ENCODE measurements around the gene CTLA4.

Gene CTLA4

GRCh38 chr2:203892207-203892606 is 24.6 kb downstream of the CTLA4 start:
- no peak for TF ChIP-seq CTCF (IDR thresholded peaks at IDR 0.05; ENCODE audit: borderline replicate concordance, control extremely low read depth, extremely low read depth, insufficient read depth, missing control alignments)
- DNase-seq (ENCODE audit: low spot score), result no peak
- in situ Hi-C loops (cut with MboI; ENCODE audit: low sequenced_read_pairs, unreplicated experiment), result no loop called here

- DNase-seq (ENCODE audit: low spot score), result no peak
- TF ChIP-seq CTCF (IDR thresholded peaks at IDR 0.05; ENCODE audit: borderline replicate concordance, control extremely low read depth, extremely low read depth, insufficient read depth, missing control alignments), result no peak
- in situ Hi-C loops (cut with MboI; ENCODE audit: low sequenced_read_pairs, unreplicated experiment), result no loop called here
Observed at GRCh38 chr2:203893401-203893800, 25.8 kb downstream of the CTLA4 start.

- TF ChIP-seq CTCF (IDR thresholded peaks at IDR 0.05; ENCODE audit: borderline replicate concordance, control extremely low read depth, extremely low read depth, insufficient read depth, missing control alignments), result no peak
- in situ Hi-C loops (cut with MboI; ENCODE audit: low sequenced_read_pairs, unreplicated experiment), result no loop called here
- no peak for DNase-seq (ENCODE audit: low spot score)
Observed at GRCh38 chr2:203893840-203894239, 26.3 kb downstream of the CTLA4 start.

GRCh38 chr2:203894262-203894661 is 26.7 kb downstream of the CTLA4 start:
- in situ Hi-C loops (cut with MboI; ENCODE audit: low sequenced_read_pairs, unreplicated experiment), result no loop called here
- TF ChIP-seq CTCF (IDR thresholded peaks at IDR 0.05; ENCODE audit: borderline replicate concordance, control extremely low read depth, extremely low read depth, insufficient read depth, missing control alignments), result no peak
- no peak for DNase-seq (ENCODE audit: low spot score)

- TF ChIP-seq CTCF (IDR thresholded peaks at IDR 0.05; ENCODE audit: borderline replicate concordance, control extremely low read depth, extremely low read depth, insufficient read depth, missing control alignments), result no peak
- in situ Hi-C loops (cut with MboI; ENCODE audit: low sequenced_read_pairs, unreplicated experiment), result no loop called here
- no peak for DNase-seq (ENCODE audit: low spot score)
Observed at GRCh38 chr2:203897544-203897943, 30.0 kb downstream of the CTLA4 start.

- TF ChIP-seq CTCF (IDR thresholded peaks at IDR 0.05; ENCODE audit: borderline replicate concordance, control extremely low read depth, extremely low read depth, insufficient read depth, missing control alignments), result no peak
- DNase-seq (ENCODE audit: low spot score), result no peak
- in situ Hi-C loops (cut with MboI; ENCODE audit: low sequenced_read_pairs, unreplicated experiment), result no loop called here
Observed at GRCh38 chr2:203898657-203899056, 31.1 kb downstream of the CTLA4 start.

- DNase-seq (ENCODE audit: low spot score), result no peak
- no peak for TF ChIP-seq CTCF (IDR thresholded peaks at IDR 0.05; ENCODE audit: borderline replicate concordance, control extremely low read depth, extremely low read depth, insufficient read depth, missing control alignments)
- in situ Hi-C loops (cut with MboI; ENCODE audit: low sequenced_read_pairs, unreplicated experiment), result no loop called here
Observed at GRCh38 chr2:203900253-203900652, 32.7 kb downstream of the CTLA4 start.
